ENCODE results near the gene SHISAL1. TPM values are rescaled to one million over a fixed set of nuclear protein-coding genes. Genes with fewer than 3 reads are reported as not detected.

The SHISAL1 gene
- total and polyA plus RNA-seq, 10 of the 15 experiments (the other 5 are each of a cell fraction or from before 2014, with no cell fraction given) = not detected

DNA sequence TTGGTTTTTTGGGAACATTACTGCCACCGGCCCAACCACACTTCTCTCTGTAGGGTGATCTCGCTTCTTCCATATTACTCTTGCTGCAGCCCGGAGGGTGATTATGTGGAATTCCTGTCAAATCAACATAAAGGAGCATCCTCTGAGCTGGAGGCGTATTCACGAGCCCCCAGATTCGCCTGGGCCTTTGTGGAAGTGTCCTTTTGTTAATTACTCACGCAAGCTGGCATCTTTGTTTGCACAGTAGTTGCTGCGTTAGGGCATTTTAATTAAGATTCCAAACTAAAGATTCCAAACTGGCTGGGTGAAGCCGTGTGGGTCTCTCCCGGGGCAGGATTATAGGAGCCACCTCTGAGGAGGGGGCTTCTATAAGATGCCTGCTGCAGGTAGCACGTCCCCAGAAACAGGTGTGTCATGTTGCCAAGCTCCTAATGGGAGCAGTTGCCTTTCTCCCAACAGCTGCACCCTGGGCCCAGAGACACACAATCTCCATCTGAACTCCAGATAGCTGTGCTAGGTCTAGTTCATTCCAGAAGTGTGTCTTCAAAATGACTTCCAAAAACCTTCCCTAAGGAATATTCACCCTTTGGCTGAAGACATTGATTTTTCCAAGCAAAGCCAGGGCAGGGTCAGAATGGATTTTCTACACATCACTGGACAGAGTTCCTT, 40.9 kb downstream of the SHISAL1 start:
- ChIA-PET SMC1A (ENCODE audit: uncharacterized antibody, unreplicated experiment) (interaction anchor here (1.4 kb wide), 1 partner anchor 278 kb away, joined by 3 read pairs; no protein-coding TSS in a partner anchor), CTCF (no interaction called here), POLR2A (no interaction called here), RAD21 (ENCODE audit: unreplicated experiment) (no interaction called here)
- H3K4me2 ChIP-seq (ENCODE audit: control insufficient read depth, insufficient read depth) = no peak overlapping the region
- peaks cover 0 to 1% of the 10 kb centered on the region in 2 experiments; a peak in 1 of 4 replicates for H3K27me3 ChIP-seq (replicated peaks in 1 of 2; ENCODE audit: control insufficient read depth in 2 of 2, insufficient read depth in 2 of 2, low read length in 1 of 2)
- ATAC-seq (no peak), FAIRE-seq (no peak), DNase-seq (ENCODE audit: low read depth, low spot score) (no peak)
- WGBS (ENCODE audit: insufficient coverage, insufficient replicate concordance, low lambda C conversion rate, missing lambda C conversion rate) = 27% methylated on average over 11 of the region's 11 CpGs
- H3K36me3 ChIP-seq (ENCODE audit: control insufficient read depth in 2 of 2, insufficient read depth in 2 of 2, low read length in 1 of 2) = no peaks in the 10 kb centered on the region
- H3K4me1 ChIP-seq (ENCODE audit: control insufficient read depth, insufficient read depth, low read length) = no peaks in the 10 kb centered on the region
- no peak overlapping the region for H3K27ac ChIP-seq (ENCODE audit: control insufficient read depth, insufficient read depth)
- no TSS peak for BruUV-seq (replicated peaks)
- TF ChIP-seq ZBED1 (IDR thresholded peaks at IDR 0.05; ENCODE audit: borderline replicate concordance) (no peak), POLR2AphosphoS2 (IDR thresholded peaks at IDR 0.05; ENCODE audit: low read depth, low read length) (no peak), RAD21 (IDR thresholded peaks at IDR 0.05; ENCODE audit: insufficient read depth, low read depth, low read length) (no peak), CEBPZ (IDR thresholded peaks at IDR 0.05; ENCODE audit: low read depth, low read length) (no peak), ETV6 (conservative IDR thresholded peaks at IDR 0.05 in 1 of 2, IDR thresholded peaks at IDR 0.05 in 1 of 2; ENCODE audit: borderline replicate concordance in 1 of 2, low read depth in 1 of 2) (no peak), EP300 (IDR thresholded peaks at IDR 0.05; ENCODE audit: borderline replicate concordance in 1 of 2, control insufficient read depth in 1 of 2, low read depth in 2 of 2, low read length in 2 of 2) (no peak), RELA (IDR thresholded peaks at IDR 0.05; ENCODE audit: borderline replicate concordance, partially characterized antibody) (no peak), EZH2 (IDR thresholded peaks at IDR 0.05; ENCODE audit: borderline replicate concordance, control insufficient read depth, low read depth, low read length) (no peak)
- no peaks in the 10 kb centered on the region for H3K79me2 ChIP-seq (ENCODE audit: control insufficient read depth, insufficient read depth, low read length)
- no peak overlapping the region for H3K4me3 ChIP-seq
- H4K20me1 ChIP-seq (ENCODE audit: control insufficient read depth, insufficient read depth) = no peaks in the 10 kb centered on the region
- no peak overlapping the region for H2AFZ ChIP-seq (ENCODE audit: control insufficient read depth, low read depth, low read length)
- in situ Hi-C loops (cut with MboI) = no loop called here
- no peaks in the 10 kb centered on the region for H3K9me3 ChIP-seq (replicated peaks; ENCODE audit: control insufficient read depth, insufficient read depth, low read length)
- intact Hi-C loops (cut with micrococcal nuclease; ENCODE audit: unreplicated experiment) = no loop called here
- H3K9ac ChIP-seq (ENCODE audit: control insufficient read depth, insufficient read depth, low read length) = no peak overlapping the region

Data from GM12878 (cell line).